ENCODE data around the gene HEATR1.

GRCh38 chr1:236550961-236551851 is 53.1 kb downstream of the HEATR1 start:
- TF ChIP-seq CTCF (conservative IDR thresholded peaks at IDR 0.05; ENCODE audit: low read length) (no peak), EZH2phosphoT487 (IDR thresholded peaks at IDR 0.05; ENCODE audit: borderline replicate concordance, low read depth, low read length) (no peak)
